ENCODE results near the gene TTLL1. TPM values are rescaled to one million over a fixed set of nuclear protein-coding genes. Genes with fewer than 3 reads are reported as not detected.

The TTLL1 gene
- total RNA-seq, 1 experiment from 2014 or later: 4.3 TPM

DNA sequence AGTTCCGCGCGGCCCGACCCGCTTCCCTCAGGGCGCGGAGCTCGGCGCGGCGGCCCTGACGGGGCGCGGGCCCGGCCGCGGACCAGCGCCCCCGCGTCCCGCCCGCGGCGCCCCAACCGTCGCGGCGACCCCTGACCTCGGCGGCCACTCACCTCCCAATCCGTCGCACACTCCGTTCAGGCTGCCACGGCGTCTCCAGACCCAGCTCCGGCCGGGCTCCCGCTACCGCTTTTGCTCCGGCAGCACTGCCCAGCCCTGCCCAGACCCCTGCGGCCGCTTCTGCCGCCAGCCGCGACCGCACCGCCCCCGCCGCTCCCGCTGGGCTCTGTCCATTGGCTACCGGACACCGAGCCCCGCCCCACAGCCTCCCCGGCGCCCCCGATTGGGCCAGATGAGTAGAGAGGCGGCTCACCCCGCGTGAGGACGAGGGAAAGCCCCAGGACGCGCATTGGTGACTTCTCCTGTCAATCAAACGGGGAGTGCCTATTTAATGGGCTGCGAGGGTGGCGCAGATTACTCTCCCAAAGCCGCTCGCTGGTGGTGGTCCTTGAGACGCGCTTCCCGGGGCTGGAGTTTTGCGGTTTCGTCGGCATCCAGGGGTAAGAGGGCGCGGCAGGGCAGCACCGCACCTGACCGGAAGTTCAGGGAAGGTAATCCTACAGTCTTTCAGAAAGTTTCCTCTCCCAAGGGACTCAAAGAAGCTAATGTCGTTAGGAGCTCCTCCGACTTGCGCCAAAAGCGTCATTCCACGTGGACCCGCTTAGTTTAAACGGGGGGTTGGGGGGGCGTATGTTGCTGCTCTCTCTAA lies 74.1 kb downstream of the TTLL1 start, which contains the start of gene PACSIN2 (continued):
- TF ChIP-seq ZFX (IDR thresholded peaks at IDR 0.05) (peak; percentile 63; the same call in 1 of the 2 replicates), POLR2AphosphoS5 (IDR thresholded peaks at IDR 0.05; ENCODE audit: low read depth, low read length) (peak; percentile 83), SP1 (IDR thresholded peaks at IDR 0.05; ENCODE audit: low read depth) (peak; percentile 97), EZH2 (IDR thresholded peaks at IDR 0.05) (no peak), TCF7L2 (IDR thresholded peaks at IDR 0.05; ENCODE audit: borderline replicate concordance, extremely low read depth, insufficient read depth, insufficient read length) (no peak), FOSL1 (IDR thresholded peaks at IDR 0.05; ENCODE audit: low read depth) (no peak), SRF (IDR thresholded peaks at IDR 0.05; ENCODE audit: low read depth) (no peak), ZNF274 (IDR thresholded peaks at IDR 0.05; ENCODE audit: low read depth, low read length) (no peak), CEBPB (IDR thresholded peaks at IDR 0.05; ENCODE audit: low read depth) (no peak), JUND (IDR thresholded peaks at IDR 0.05) (no peak), SIN3A (IDR thresholded peaks at IDR 0.05; ENCODE audit: low read depth) (no peak; the same call in 1 of the 2 replicates), ELF1 (IDR thresholded peaks at IDR 0.05; ENCODE audit: borderline replicate concordance, low read depth) (no peak)
- TF ChIP-seq, protein P1, sequence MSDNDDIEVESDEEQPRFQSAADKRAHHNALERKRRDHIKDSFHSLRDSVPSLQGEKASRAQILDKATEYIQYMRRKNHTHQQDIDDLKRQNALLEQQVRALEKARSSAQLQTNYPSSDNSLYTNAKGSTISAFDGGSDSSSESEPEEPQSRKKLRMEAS (IDR thresholded peaks at IDR 0.05): peak; percentile 56; the same call in 1 of the 2 replicates
- TF ChIP-seq, protein P2, sequence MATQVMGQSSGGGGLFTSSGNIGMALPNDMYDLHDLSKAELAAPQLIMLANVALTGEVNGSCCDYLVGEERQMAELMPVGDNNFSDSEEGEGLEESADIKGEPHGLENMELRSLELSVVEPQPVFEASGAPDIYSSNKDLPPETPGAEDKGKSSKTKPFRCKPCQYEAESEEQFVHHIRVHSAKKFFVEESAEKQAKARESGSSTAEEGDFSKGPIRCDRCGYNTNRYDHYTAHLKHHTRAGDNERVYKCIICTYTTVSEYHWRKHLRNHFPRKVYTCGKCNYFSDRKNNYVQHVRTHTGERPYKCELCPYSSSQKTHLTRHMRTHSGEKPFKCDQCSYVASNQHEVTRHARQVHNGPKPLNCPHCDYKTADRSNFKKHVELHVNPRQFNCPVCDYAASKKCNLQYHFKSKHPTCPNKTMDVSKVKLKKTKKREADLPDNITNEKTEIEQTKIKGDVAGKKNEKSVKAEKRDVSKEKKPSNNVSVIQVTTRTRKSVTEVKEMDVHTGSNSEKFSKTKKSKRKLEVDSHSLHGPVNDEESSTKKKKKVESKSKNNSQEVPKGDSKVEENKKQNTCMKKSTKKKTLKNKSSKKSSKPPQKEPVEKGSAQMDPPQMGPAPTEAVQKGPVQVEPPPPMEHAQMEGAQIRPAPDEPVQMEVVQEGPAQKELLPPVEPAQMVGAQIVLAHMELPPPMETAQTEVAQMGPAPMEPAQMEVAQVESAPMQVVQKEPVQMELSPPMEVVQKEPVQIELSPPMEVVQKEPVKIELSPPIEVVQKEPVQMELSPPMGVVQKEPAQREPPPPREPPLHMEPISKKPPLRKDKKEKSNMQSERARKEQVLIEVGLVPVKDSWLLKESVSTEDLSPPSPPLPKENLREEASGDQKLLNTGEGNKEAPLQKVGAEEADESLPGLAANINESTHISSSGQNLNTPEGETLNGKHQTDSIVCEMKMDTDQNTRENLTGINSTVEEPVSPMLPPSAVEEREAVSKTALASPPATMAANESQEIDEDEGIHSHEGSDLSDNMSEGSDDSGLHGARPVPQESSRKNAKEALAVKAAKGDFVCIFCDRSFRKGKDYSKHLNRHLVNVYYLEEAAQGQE (IDR thresholded peaks at IDR 0.05; ENCODE audit: low read depth): no peak
